ENCODE results near the gene TGFBRAP1. TPM values are rescaled to one million over a fixed set of nuclear protein-coding genes. Genes with fewer than 3 reads are reported as not detected.

TGFBRAP1 gene
- total RNA-seq, 1 donor from 2014 or later = 24.1 TPM

- no peak overlapping the region for H3K4me3 ChIP-seq (ENCODE audit: low read depth, low read length)
- no peak for DNase-seq (ENCODE audit: low read depth)
- no peaks in the 10 kb centered on the region for H3K27me3 ChIP-seq (ENCODE audit: control insufficient read depth, insufficient read depth, low read length)
- no peak for TF ChIP-seq CTCF (IDR thresholded peaks at IDR 0.05; ENCODE audit: insufficient read depth, low read length, poor library complexity, severe bottlenecking)
- H3K36me3 ChIP-seq (ENCODE audit: control insufficient read depth, insufficient read depth, low read length) = no peaks in the 10 kb centered on the region
These were observed 55.5 kb downstream of the TGFBRAP1 start for GRCh38 chr2:105274046-105274445.

- Histone ChIP-seq H3K27me3 (ENCODE audit: control insufficient read depth, insufficient read depth, low read length) (no peaks in the 10 kb centered on the region), H3K4me3 (ENCODE audit: low read depth, low read length) (no peak overlapping the region), H3K36me3 (ENCODE audit: control insufficient read depth, insufficient read depth, low read length) (no peaks in the 10 kb centered on the region)
- DNase-seq (ENCODE audit: low read depth) = no peak
- TF ChIP-seq CTCF (IDR thresholded peaks at IDR 0.05; ENCODE audit: insufficient read depth, low read length, poor library complexity, severe bottlenecking) = no peak
These were observed 57.4 kb downstream of the TGFBRAP1 start for GRCh38 chr2:105272176-105272575.

- Histone ChIP-seq H3K27me3 (ENCODE audit: control insufficient read depth, insufficient read depth, low read length) (no peaks in the 10 kb centered on the region), H3K4me3 (ENCODE audit: low read depth, low read length) (no peak overlapping the region), H3K36me3 (ENCODE audit: control insufficient read depth, insufficient read depth, low read length) (no peaks in the 10 kb centered on the region)
- DNase-seq (ENCODE audit: low read depth) = no peak
- no peak for TF ChIP-seq CTCF (IDR thresholded peaks at IDR 0.05; ENCODE audit: insufficient read depth, low read length, poor library complexity, severe bottlenecking)
These were observed 58.0 kb downstream of the TGFBRAP1 start for GRCh38 chr2:105271393-105272045.

GRCh38 chr2:105269426-105269825 lies 60.1 kb downstream of the TGFBRAP1 start:
- TF ChIP-seq CTCF (IDR thresholded peaks at IDR 0.05; ENCODE audit: insufficient read depth, low read length, poor library complexity, severe bottlenecking) = no peak
- Histone ChIP-seq H3K36me3 (ENCODE audit: control insufficient read depth, insufficient read depth, low read length) (no peaks in the 10 kb centered on the region), H3K27me3 (ENCODE audit: control insufficient read depth, insufficient read depth, low read length) (no peaks in the 10 kb centered on the region), H3K4me3 (ENCODE audit: low read depth, low read length) (no peak overlapping the region)
- no peak for DNase-seq (ENCODE audit: low read depth)

GRCh38 chr2:105262651-105263091 lies 66.9 kb downstream of the TGFBRAP1 start:
- H3K27me3 ChIP-seq (ENCODE audit: control insufficient read depth, insufficient read depth, low read length) = no peaks in the 10 kb centered on the region
- DNase-seq (ENCODE audit: low read depth) = no peak
- no peaks in the 10 kb centered on the region for H3K36me3 ChIP-seq (ENCODE audit: control insufficient read depth, insufficient read depth, low read length)
- no peak overlapping the region for H3K4me3 ChIP-seq (ENCODE audit: low read depth, low read length)
- TF ChIP-seq CTCF (IDR thresholded peaks at IDR 0.05; ENCODE audit: insufficient read depth, low read length, poor library complexity, severe bottlenecking) = no peak

- DNase-seq (ENCODE audit: low read depth) = peak; percentile 83
- H3K36me3 ChIP-seq (ENCODE audit: control insufficient read depth, insufficient read depth, low read length) = no peaks in the 10 kb centered on the region
- H3K27me3 ChIP-seq (ENCODE audit: control insufficient read depth, insufficient read depth, low read length) = no peaks in the 10 kb centered on the region
- H3K4me3 ChIP-seq (ENCODE audit: low read depth, low read length) = no peak overlapping the region
- no peak for TF ChIP-seq CTCF (IDR thresholded peaks at IDR 0.05; ENCODE audit: insufficient read depth, low read length, poor library complexity, severe bottlenecking)
These were observed 68.5 kb downstream of the TGFBRAP1 start for GRCh38 chr2:105261061-105261460.

Measured in kidney epithelial cell (primary cell).